Fibroblast of lung (primary cell): ENCODE results near the gene SLC15A1. TPM values are rescaled to one million over a fixed set of nuclear protein-coding genes. Genes with fewer than 3 reads are reported as not detected.

Experiments
- DNase-seq, 2 donors: peaks; one replicate each; pipeline versions ENCODE4 v3.0.0 to v3.0.0-alpha.2; 2010; ENCODE audit warnings: low read depth in 2 of 2
- H2AFZ ChIP-seq: 2 replicates; pipeline ENCODE4 v1.5.1; 2012; ENCODE audit warnings: low read length, control low read depth, inconsistent platforms
- H3K27ac ChIP-seq: 2 replicates; pipeline ENCODE4 v1.5.1; 2011; ENCODE audit warnings: low read length, control low read depth; ENCODE audit not compliant: insufficient read depth
- H3K27me3 ChIP-seq: 2 replicates; pipeline ENCODE4 v1.5.1; 2011; ENCODE audit warnings: mild to moderate bottlenecking, low read length; ENCODE audit not compliant: control insufficient read depth, insufficient read depth
- H3K36me3 ChIP-seq: 2 replicates; pipeline ENCODE4 v1.5.1; 2011; ENCODE audit warnings: low read length; ENCODE audit not compliant: control insufficient read depth, insufficient read depth
- H3K4me1 ChIP-seq: 2 replicates; pipeline ENCODE4 v1.5.1; 2011; ENCODE audit warnings: low read length; ENCODE audit not compliant: control insufficient read depth, insufficient read depth; ENCODE audit errors: extremely low read depth
- H3K4me2 ChIP-seq: 2 replicates; pipeline ENCODE4 v1.5.1; 2011; ENCODE audit warnings: low read length, control low read depth; ENCODE audit not compliant: insufficient read depth; ENCODE audit errors: extremely low read depth
- H3K4me3 ChIP-seq, 4 experiments: fragments of 200-600 bp in 1 of 4; sonication (generic) in 1 of 4; replicated peaks in 1 of 4; 2 replicates each; pipeline ENCODE4 v1.5.1; 2011 to 2016; ENCODE audit warnings: low read length in 4 of 4, low read depth in 3 of 4, mild to moderate bottlenecking in 3 of 4, control low read depth in 2 of 4, inconsistent platforms in 1 of 4, mixed read lengths in 1 of 4; ENCODE audit not compliant: insufficient read depth in 1 of 4; ENCODE audit errors: control extremely low read depth in 1 of 4
- H3K79me2 ChIP-seq: 2 replicates; pipeline ENCODE4 v1.5.1; 2012; ENCODE audit warnings: mild to moderate bottlenecking, low read length, inconsistent platforms; ENCODE audit not compliant: control insufficient read depth, insufficient read depth
- H3K9ac ChIP-seq: 2 replicates; pipeline ENCODE4 v1.5.1; 2011; ENCODE audit warnings: mild to moderate bottlenecking, low read length, control low read depth; ENCODE audit not compliant: insufficient read depth
- H3K9me3 ChIP-seq: 2 replicates; pipeline ENCODE4 v1.5.1; 2012; ENCODE audit warnings: low read depth, low read length; ENCODE audit not compliant: control insufficient read depth, insufficient read depth
- H4K20me1 ChIP-seq: 2 replicates; pipeline ENCODE4 v1.5.1; 2011; ENCODE audit warnings: low read length; ENCODE audit not compliant: control insufficient read depth, insufficient read depth; ENCODE audit errors: extremely low read depth
- EZH2 ChIP-seq: IDR thresholded peaks from 2 replicates; pipeline ENCODE4 v1.5.1; 2012; ENCODE audit warnings: low read length, control low read depth, mild to moderate bottlenecking; ENCODE audit errors: missing control alignments
- polyA plus RNA-seq, 2 donors: library from polyadenylated mRNA; depleted of rRNA in 1 of 2; stranded (reverse) in 1 of 2; unstranded in 1 of 2; fragments of >200 nt; gene quantifications; 2 replicates each; pipeline ENCODE4 v1.2.1, GENCODE V29; 2011 to 2012; ENCODE audit warnings: missing spikeins in 1 of 2
- total RNA-seq: library from RNA; depleted of rRNA; stranded (reverse); fragments of >200 nt; gene quantifications from 2 replicates; pipeline ENCODE4 v1.2.1, GENCODE V29; 2014
- TF ChIP-seq, protein P1 (sequence below), 2 donors: IDR thresholded peaks in 1 of 2; conservative IDR thresholded peaks in 1 of 2; 1 replicate in 1 of 2; 2 replicates in 1 of 2; pipeline ENCODE4 v1.5.1; 2011 to 2012; ENCODE audit warnings: low read length in 2 of 2, control low read depth in 1 of 2, inconsistent platforms in 1 of 2, low read depth in 1 of 2, mild to moderate bottlenecking in 1 of 2

Gene SLC15A1
- total and polyA plus RNA-seq, 2 donors (not counting 1 experiment from before 2014, with no cell fraction given), result not detected

DNA sequence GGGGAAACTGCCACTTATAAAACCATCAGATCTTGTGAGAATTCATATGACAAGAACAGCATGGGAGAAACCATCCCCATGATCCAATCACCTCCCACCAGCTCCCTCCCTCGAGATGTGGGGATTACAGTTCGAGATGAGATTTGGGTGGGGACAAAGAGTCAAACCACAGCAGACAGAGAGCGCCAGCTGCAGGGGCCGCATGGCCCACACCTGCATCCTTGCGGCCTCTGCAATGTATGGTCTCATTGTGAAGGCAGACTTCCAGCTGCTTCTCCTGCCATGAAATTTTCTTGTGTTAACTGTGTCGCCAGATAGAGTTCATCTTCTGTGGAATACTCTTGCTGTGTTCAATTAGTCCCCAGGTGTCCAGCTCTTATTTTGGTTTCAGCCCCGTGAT, 17.3 kb upstream of the SLC15A1 start:
- no peak overlapping the region for H2AFZ ChIP-seq
- H3K79me2 ChIP-seq, result no peaks in the 10 kb centered on the region
- no peaks in the 10 kb centered on the region for H4K20me1 ChIP-seq
- H3K9ac ChIP-seq, result no peak overlapping the region
- H3K4me3 ChIP-seq, result no peak overlapping the region
- H3K4me1 ChIP-seq, result no peaks in the 10 kb centered on the region
- H3K27ac ChIP-seq, result no peak overlapping the region
- H3K4me2 ChIP-seq, result no peak overlapping the region
- DNase-seq, result no peak
- TF ChIP-seq, protein P1, sequence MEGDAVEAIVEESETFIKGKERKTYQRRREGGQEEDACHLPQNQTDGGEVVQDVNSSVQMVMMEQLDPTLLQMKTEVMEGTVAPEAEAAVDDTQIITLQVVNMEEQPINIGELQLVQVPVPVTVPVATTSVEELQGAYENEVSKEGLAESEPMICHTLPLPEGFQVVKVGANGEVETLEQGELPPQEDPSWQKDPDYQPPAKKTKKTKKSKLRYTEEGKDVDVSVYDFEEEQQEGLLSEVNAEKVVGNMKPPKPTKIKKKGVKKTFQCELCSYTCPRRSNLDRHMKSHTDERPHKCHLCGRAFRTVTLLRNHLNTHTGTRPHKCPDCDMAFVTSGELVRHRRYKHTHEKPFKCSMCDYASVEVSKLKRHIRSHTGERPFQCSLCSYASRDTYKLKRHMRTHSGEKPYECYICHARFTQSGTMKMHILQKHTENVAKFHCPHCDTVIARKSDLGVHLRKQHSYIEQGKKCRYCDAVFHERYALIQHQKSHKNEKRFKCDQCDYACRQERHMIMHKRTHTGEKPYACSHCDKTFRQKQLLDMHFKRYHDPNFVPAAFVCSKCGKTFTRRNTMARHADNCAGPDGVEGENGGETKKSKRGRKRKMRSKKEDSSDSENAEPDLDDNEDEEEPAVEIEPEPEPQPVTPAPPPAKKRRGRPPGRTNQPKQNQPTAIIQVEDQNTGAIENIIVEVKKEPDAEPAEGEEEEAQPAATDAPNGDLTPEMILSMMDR (conservative IDR thresholded peaks at IDR 0.05 in 1 of 2, IDR thresholded peaks at IDR 0.05 in 1 of 2; ENCODE audit: low read depth in 1 of 2, low read length in 2 of 2), result no peak
- no peak for TF ChIP-seq EZH2
- H3K9me3 ChIP-seq, result no peaks in the 10 kb centered on the region
- peaks cover 9% of the 10 kb centered on the region for H3K27me3 ChIP-seq
- no peaks in the 10 kb centered on the region for H3K36me3 ChIP-seq

DNA sequence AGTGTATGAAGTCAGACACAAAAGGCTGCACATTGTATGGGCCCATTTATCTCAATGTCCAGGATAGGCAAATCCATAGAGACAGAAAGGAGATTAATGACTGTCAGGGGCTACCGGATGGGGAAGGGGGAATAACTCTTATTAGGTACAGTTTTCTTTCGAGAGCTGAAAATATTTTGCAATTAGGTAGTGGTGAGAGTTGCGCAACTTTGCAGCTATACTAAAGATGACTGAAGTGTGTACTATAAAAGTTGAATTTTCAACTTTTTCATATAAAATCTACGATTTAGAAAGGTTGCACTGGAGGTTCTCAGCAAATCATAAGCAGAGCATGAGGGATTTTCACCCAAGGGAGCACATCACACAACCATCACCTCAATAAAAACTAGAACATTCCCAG, 16.1 kb upstream of the SLC15A1 start:
- Histone ChIP-seq H2AFZ (no peak overlapping the region), H4K20me1 (no peaks in the 10 kb centered on the region), H3K4me1 (no peaks in the 10 kb centered on the region), H3K79me2 (no peaks in the 10 kb centered on the region), H3K27ac (no peak overlapping the region), H3K36me3 (no peaks in the 10 kb centered on the region), H3K4me2 (no peak overlapping the region), H3K27me3 (peaks cover 9% of the 10 kb centered on the region), H3K9me3 (no peaks in the 10 kb centered on the region), H3K4me3 (no peak overlapping the region), H3K9ac (no peak overlapping the region)
- no peak for TF ChIP-seq EZH2
- TF ChIP-seq, protein P1 (conservative IDR thresholded peaks at IDR 0.05 in 1 of 2, IDR thresholded peaks at IDR 0.05 in 1 of 2; ENCODE audit: low read depth in 1 of 2, low read length in 2 of 2), result no peak
- no peak for DNase-seq

DNA sequence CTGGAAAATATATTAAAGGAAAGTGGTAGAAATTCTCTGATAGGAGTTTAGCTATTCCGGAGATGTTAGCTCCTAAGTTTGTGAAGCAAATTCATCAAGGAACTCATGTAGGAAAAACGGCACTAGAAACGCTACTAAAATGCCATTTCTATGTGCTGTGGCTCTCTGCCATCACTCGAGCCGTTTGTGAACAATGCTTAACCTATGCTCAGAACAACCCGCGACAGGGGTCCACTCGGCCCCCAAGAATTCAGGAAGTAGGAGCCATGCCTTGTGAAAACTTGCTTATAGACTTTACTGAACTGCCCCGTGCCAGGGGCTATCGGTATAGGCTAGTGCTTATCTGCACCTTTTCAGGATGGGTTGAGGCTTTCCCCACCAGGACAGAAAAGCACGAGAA, 14.2 kb upstream of the SLC15A1 start:
- Histone ChIP-seq H2AFZ (no peak overlapping the region), H3K9ac (no peak overlapping the region), H3K27ac (no peak overlapping the region), H3K4me2 (no peak overlapping the region), H3K4me3 (no peak overlapping the region), H3K79me2 (no peaks in the 10 kb centered on the region), H4K20me1 (no peaks in the 10 kb centered on the region), H3K9me3 (no peaks in the 10 kb centered on the region), H3K27me3 (peaks cover 9% of the 10 kb centered on the region), H3K4me1 (no peaks in the 10 kb centered on the region), H3K36me3 (no peaks in the 10 kb centered on the region)
- DNase-seq, result peak in 1 of 2 donors; percentile 12
- TF ChIP-seq EZH2, result no peak
- TF ChIP-seq, protein P1 (conservative IDR thresholded peaks at IDR 0.05 in 1 of 2, IDR thresholded peaks at IDR 0.05 in 1 of 2; ENCODE audit: low read depth in 1 of 2, low read length in 2 of 2), result no peak
